Activated naive CD4-positive, alpha-beta T cell treated with Interleukin-2 at 50 U/mL for 16 hours (primary cell): ENCODE results near the gene CUX1.
"Not testable (repeated sequence)": the region's sequence is repeated elsewhere in the genome, so short reads cannot be mapped to it uniquely, and the experiment has no call there.

ENCODE experiments used
- DNase-seq: peaks from one replicate; pipeline ENCODE4 v3.0.0-alpha.2; 2020

Gene CUX1

GRCh38 chr7:102019461-102019860 lies 202.0 kb downstream of the CUX1 start:
- DNase-seq = no peak

GRCh38 chr7:102021841-102022618 lies 204.6 kb downstream of the CUX1 start:
- DNase-seq = no peak

GRCh38 chr7:102024005-102024768 lies 206.8 kb downstream of the CUX1 start:
- no peak for DNase-seq

GRCh38 chr7:102024769-102025391 lies 207.5 kb downstream of the CUX1 start:
- DNase-seq = no peak

- DNase-seq = not testable (repeated sequence)
Observed at GRCh38 chr7:102025777-102026176, 208.4 kb downstream of the CUX1 start.

- DNase-seq = no peak
Observed at GRCh38 chr7:102028206-102028826, 210.9 kb downstream of the CUX1 start.

GRCh38 chr7:102029616-102030015 lies 212.2 kb downstream of the CUX1 start:
- no peak for DNase-seq

GRCh38 chr7:102030696-102031095 lies 213.3 kb downstream of the CUX1 start:
- DNase-seq = no peak

GRCh38 chr7:102036958-102037357 lies 219.5 kb downstream of the CUX1 start:
- no peak for DNase-seq

- DNase-seq = no peak
Observed at GRCh38 chr7:102039706-102040105, 222.3 kb downstream of the CUX1 start.

GRCh38 chr7:102040569-102040968 lies 223.1 kb downstream of the CUX1 start:
- DNase-seq = no peak

GRCh38 chr7:102042016-102042656 lies 224.7 kb downstream of the CUX1 start:
- no peak for DNase-seq

- not testable (repeated sequence) for DNase-seq
Observed at GRCh38 chr7:102042796-102043195, 225.4 kb downstream of the CUX1 start.

GRCh38 chr7:102044641-102044983 lies 227.2 kb downstream of the CUX1 start:
- DNase-seq = no peak

- DNase-seq = no peak
Observed at GRCh38 chr7:102044984-102045673, 227.7 kb downstream of the CUX1 start.

- DNase-seq = no peak
Observed at GRCh38 chr7:102045681-102046372, 228.4 kb downstream of the CUX1 start.

- no peak for DNase-seq
Observed at GRCh38 chr7:102046373-102047117, 229.1 kb downstream of the CUX1 start.

- no peak for DNase-seq
Observed at GRCh38 chr7:102047167-102047566, 229.7 kb downstream of the CUX1 start.

GRCh38 chr7:102049765-102050164 lies 232.3 kb downstream of the CUX1 start:
- DNase-seq = no peak

- no peak for DNase-seq
Observed at GRCh38 chr7:102050864-102051460, 233.5 kb downstream of the CUX1 start.
